Activated CD4-positive, alpha-beta T cell treated with anti-CD3 and anti-CD28 coated beads for 36 hours (primary cell): ENCODE measurements around the gene OVCA2. TPM values are rescaled to one million over a fixed set of nuclear protein-coding genes. Genes with fewer than 3 reads are reported as not detected.

Source experiments
- ATAC-seq: fragments of 200-7000 bp; cut with Tn5 transposase; one replicate; pipeline ENCODE4 v1.10.0; 2021; ENCODE audit warnings: mild to moderate bottlenecking, moderate library complexity
- CTCF ChIA-PET: fragments of 350-600 bp; sonication (Branson Sonifier 250); formaldehyde crosslinking; loops from one replicate; lab custom pipeline; 2021; ENCODE audit warnings: antibody characterized with exemption; lab: Charles Lee
- POLR2A ChIA-PET: fragments of 350-600 bp; sonication (Branson Sonifier 250); formaldehyde crosslinking; loops from one replicate; lab custom pipeline; 2021; ENCODE audit warnings: antibody characterized with exemption, inconsistent platforms; lab: Charles Lee
- DNase-seq: peaks from one replicate; pipeline ENCODE4 v3.0.0-alpha.2; 2020
- H3K27ac Mint-ChIP-seq: one replicate; pipeline ENCODE4 v1.8.0; 2021; ENCODE audit warnings: mixed read lengths
- H3K27me3 Mint-ChIP-seq: one replicate; pipeline ENCODE4 v1.8.0; 2021; ENCODE audit warnings: mixed read lengths
- H3K36me3 Mint-ChIP-seq: one replicate; pipeline ENCODE4 v1.8.0; 2021; ENCODE audit warnings: low read depth, mixed read lengths
- H3K4me1 Mint-ChIP-seq: one replicate; pipeline ENCODE4 v1.8.0; 2021; ENCODE audit warnings: mixed read lengths
- H3K4me3 Mint-ChIP-seq: one replicate; pipeline ENCODE4 v1.8.0; 2021; ENCODE audit warnings: mild to moderate bottlenecking, moderate library complexity, mixed read lengths
- H3K9me3 Mint-ChIP-seq: one replicate; pipeline ENCODE4 v1.8.0; 2021; ENCODE audit warnings: low read depth, mixed read lengths
- intact Hi-C, 2 experiments: fragments of 100-400 bp; cut with DNase I in 1 of 2; cut with micrococcal nuclease in 1 of 2; formaldehyde crosslinking; loops; one replicate each; pipeline versions ENCODE4 v1.14.2 to v1.15.1; 2022 to 2024; cut with DNase I, micrococcal nuclease
- total RNA-seq, 2 experiments: library from RNA; stranded (reverse); gene quantifications; one replicate each; pipeline ENCODE4 v1.2.3, GENCODE V29; 2021

OVCA2 gene
- total RNA-seq, 2 experiments from 2014 or later: 31.4 to 38.6 TPM

- H3K27ac Mint-ChIP-seq: no peak overlapping the region
- H3K27me3 Mint-ChIP-seq: peaks cover 8% of the 10 kb centered on the region
- intact Hi-C loops: no loop called here
- ATAC-seq (no peak), DNase-seq (no peak)
- H3K36me3 Mint-ChIP-seq: peaks cover 61% of the 10 kb centered on the region
- ChIA-PET CTCF (interaction anchor here (7.5 kb wide), 1 partner anchor 185 kb away, joined by 87 read pairs; no protein-coding TSS in a partner anchor), POLR2A (interaction anchor here (0.6 kb wide), 1 partner anchor 23 kb away, joined by 3 read pairs; no protein-coding TSS in a partner anchor)
- H3K4me3 Mint-ChIP-seq: no peak overlapping the region
- no peaks in the 10 kb centered on the region for H3K9me3 Mint-ChIP-seq
- H3K4me1 Mint-ChIP-seq: peaks cover 7% of the 10 kb centered on the region
These were observed 19.0 kb downstream of the OVCA2 start for GRCh38 chr17:2060681-2061440.

GRCh38 chr17:2061441-2061958 is 19.7 kb downstream of the OVCA2 start:
- POLR2A ChIA-PET: interaction anchor here (0.6 kb wide), 1 partner anchor 23 kb away, joined by 3 read pairs; no protein-coding TSS in a partner anchor
- Mint-ChIP-seq H3K27ac (no peak overlapping the region), H3K36me3 (peaks cover 67% of the 10 kb centered on the region), H3K9me3 (no peaks in the 10 kb centered on the region), H3K4me3 (no peak overlapping the region), H3K4me1 (peaks cover 7% of the 10 kb centered on the region), H3K27me3 (peaks cover 11% of the 10 kb centered on the region)
- CTCF ChIA-PET: interaction anchor here (7.5 kb wide), 1 partner anchor 184 kb away, joined by 87 read pairs; no protein-coding TSS in a partner anchor
- ATAC-seq (no peak), DNase-seq (no peak)
- intact Hi-C loops: no loop called here

GRCh38 chr17:2062571-2063183 is 20.9 kb downstream of the OVCA2 start:
- Mint-ChIP-seq H3K36me3 (peaks cover 70% of the 10 kb centered on the region), H3K4me3 (no peak overlapping the region), H3K27ac (no peak overlapping the region), H3K4me1 (peaks cover 7% of the 10 kb centered on the region), H3K27me3 (peaks cover 9% of the 10 kb centered on the region), H3K9me3 (no peaks in the 10 kb centered on the region)
- ChIA-PET CTCF (no interaction called here), POLR2A (no interaction called here)
- no peak for DNase-seq
- ATAC-seq: no peak
- intact Hi-C loops: loop anchor here in 1 of 2 experiments (2.0 kb wide), 1 partner anchor 108 kb away; no protein-coding TSS in a partner anchor

- H3K4me3 Mint-ChIP-seq: no peak overlapping the region
- H3K4me1 Mint-ChIP-seq: peaks cover 8% of the 10 kb centered on the region
- POLR2A ChIA-PET: no interaction called here
- no peak for ATAC-seq
- peaks cover 8% of the 10 kb centered on the region for H3K27me3 Mint-ChIP-seq
- H3K9me3 Mint-ChIP-seq: no peaks in the 10 kb centered on the region
- no peak for DNase-seq
- H3K36me3 Mint-ChIP-seq: peaks cover 73% of the 10 kb centered on the region
- intact Hi-C loops: loop anchor here in 1 of 2 experiments (2.0 kb wide), 1 partner anchor 107 kb away; no protein-coding TSS in a partner anchor
- CTCF ChIA-PET: interaction anchor here (1.1 to 2.1 kb wide), 4 partner anchors 9 to 189 kb away, joined by 3 to 12 read pairs (median 4); partner anchors contain the start of gene HIC1
- H3K27ac Mint-ChIP-seq: no peak overlapping the region
These were observed 21.7 kb downstream of the OVCA2 start for GRCh38 chr17:2063261-2064146.

GRCh38 chr17:2064147-2064489 is 22.3 kb downstream of the OVCA2 start:
- Mint-ChIP-seq H3K4me1 (peaks cover 14% of the 10 kb centered on the region), H3K36me3 (peaks cover 78% of the 10 kb centered on the region), H3K27me3 (peaks cover 8% of the 10 kb centered on the region), H3K27ac (no peak overlapping the region), H3K9me3 (no peaks in the 10 kb centered on the region), H3K4me3 (no peak overlapping the region)
- ATAC-seq (no peak), DNase-seq (no peak)
- intact Hi-C loops: no loop called here
- ChIA-PET CTCF (interaction anchor here (0.9 to 2.1 kb wide), 6 partner anchors 10 to 189 kb away, joined by 3 to 12 read pairs (median 4); partner anchors contain the start of gene HIC1), POLR2A (no interaction called here)

- Mint-ChIP-seq H3K4me3 (no peak overlapping the region), H3K4me1 (peaks cover 16% of the 10 kb centered on the region)
- no peak for DNase-seq
These were observed 22.7 kb downstream of the OVCA2 start for GRCh38 chr17:2064520-2064971.

GRCh38 chr17:2064980-2065785 is 23.4 kb downstream of the OVCA2 start:
- H3K4me3 Mint-ChIP-seq: no peak overlapping the region
- ATAC-seq: peak; percentile 83
- intact Hi-C loops: no loop called here
- peak; percentile 89 for DNase-seq
- no peak overlapping the region for H3K27ac Mint-ChIP-seq
- H3K27me3 Mint-ChIP-seq: peaks cover 5% of the 10 kb centered on the region
- peaks cover 20% of the 10 kb centered on the region for H3K4me1 Mint-ChIP-seq
- peaks cover 72% of the 10 kb centered on the region for H3K36me3 Mint-ChIP-seq
- POLR2A ChIA-PET: no interaction called here
- H3K9me3 Mint-ChIP-seq: no peaks in the 10 kb centered on the region
- CTCF ChIA-PET: interaction anchor here (0.8 to 2.1 kb wide), 11 partner anchors 9 to 188 kb away, joined by 3 to 12 read pairs (median 4); partner anchors contain the start of gene HIC1

More at GRCh38 chr17:2064520-2064971, 22.7 kb downstream of the OVCA2 start:
- CTCF ChIA-PET: interaction anchor here (0.8 to 2.1 kb wide), 7 partner anchors 10 to 188 kb away, joined by 3 to 12 read pairs (median 4); partner anchors contain the start of gene HIC1
- ATAC-seq: peak; percentile 2
- H3K36me3 Mint-ChIP-seq: peaks cover 76% of the 10 kb centered on the region
- peaks cover 6% of the 10 kb centered on the region for H3K27me3 Mint-ChIP-seq
- intact Hi-C loops: no loop called here
- POLR2A ChIA-PET: no interaction called here
- no peaks in the 10 kb centered on the region for H3K9me3 Mint-ChIP-seq
- H3K27ac Mint-ChIP-seq: no peak overlapping the region

GRCh38 chr17:2065949-2066400 is 24.2 kb downstream of the OVCA2 start:
- ATAC-seq (no peak), DNase-seq (no peak)
- H3K27me3 Mint-ChIP-seq: peaks cover 5% of the 10 kb centered on the region
- H3K9me3 Mint-ChIP-seq: no peaks in the 10 kb centered on the region
- peaks cover 28% of the 10 kb centered on the region for H3K4me1 Mint-ChIP-seq
- H3K4me3 Mint-ChIP-seq: no peak overlapping the region
- intact Hi-C loops: no loop called here
- peaks cover 65% of the 10 kb centered on the region for H3K36me3 Mint-ChIP-seq
- H3K27ac Mint-ChIP-seq: no peak overlapping the region
- CTCF ChIA-PET: interaction anchor here (0.7 to 2.1 kb wide), 8 partner anchors 8 to 179 kb away, joined by 3 to 12 read pairs (median 3); no protein-coding TSS in a partner anchor
- POLR2A ChIA-PET: no interaction called here

GRCh38 chr17:2067048-2067561 is 25.3 kb downstream of the OVCA2 start:
- ATAC-seq (no peak), DNase-seq (no peak)
- Mint-ChIP-seq H3K27ac (no peak overlapping the region), H3K4me3 (no peak overlapping the region), H3K4me1 (peaks cover 36% of the 10 kb centered on the region), H3K27me3 (peaks cover 5% of the 10 kb centered on the region), H3K9me3 (no peaks in the 10 kb centered on the region), H3K36me3 (peaks cover 67% of the 10 kb centered on the region)
- intact Hi-C loops: no loop called here
- POLR2A ChIA-PET: no interaction called here
- CTCF ChIA-PET: interaction anchor here (0.6 to 4.6 kb wide), 5 partner anchors 10 to 201 kb away, joined by 3 to 55 read pairs (median 4); partner anchors contain the start of gene HIC1
